Smooth muscle cell (in vitro differentiated cells): Measurements from ENCODE around the gene CWC27. TPM values are rescaled to one million over a fixed set of nuclear protein-coding genes. Genes with fewer than 3 reads are reported as not detected.

ENCODE experiments used
- DNase-seq: peaks from one replicate; lab custom pipeline; 2025; ENCODE audit not compliant: unreplicated experiment; lab: John Stamatoyannopoulos, UW
- H2AFZ ChIP-seq: fragments of 200-600 bp; sonication (generic); 2 replicates; pipeline ENCODE4 v1.6.0; 2016; ENCODE audit warnings: antibody characterized with exemption, low read depth, mild to moderate bottlenecking
- H3F3A ChIP-seq: fragments of 200-600 bp; sonication (generic); 2 replicates; pipeline ENCODE4 v1.6.0; 2017; ENCODE audit warnings: antibody characterized with exemption, low read depth
- H3K27ac ChIP-seq: fragments of 200-600 bp; sonication (generic); 2 replicates; pipeline ENCODE4 v1.5.1; 2016; ENCODE audit warnings: low read depth, mild to moderate bottlenecking
- H3K27me3 ChIP-seq: fragments of 200-600 bp; sonication (generic); 2 replicates; pipeline ENCODE4 v1.6.1; 2016; ENCODE audit warnings: low read depth, mild to moderate bottlenecking
- H3K36me3 ChIP-seq: fragments of 200-600 bp; sonication (generic); 2 replicates; pipeline ENCODE4 v1.5.1; 2016; ENCODE audit warnings: low read depth
- H3K4me1 ChIP-seq: fragments of 200-600 bp; sonication (generic); 2 replicates; pipeline ENCODE4 v1.5.1; 2016; ENCODE audit warnings: low read depth
- H3K4me2 ChIP-seq: fragments of 200-600 bp; sonication (generic); 2 replicates; pipeline ENCODE4 v1.6.0; 2016; ENCODE audit warnings: mild to moderate bottlenecking
- H3K4me3 ChIP-seq: fragments of 200-600 bp; sonication (generic); 2 replicates; pipeline ENCODE4 v1.5.1; 2016; ENCODE audit warnings: mild to moderate bottlenecking
- H3K79me2 ChIP-seq: fragments of 200-600 bp; sonication (generic); 2 replicates; pipeline ENCODE4 v1.6.0; 2016; ENCODE audit warnings: low read depth, mild to moderate bottlenecking
- H3K9ac ChIP-seq: fragments of 200-600 bp; sonication (generic); 2 replicates; pipeline ENCODE4 v1.6.0; 2016; ENCODE audit warnings: low read depth
- H3K9me3 ChIP-seq: fragments of 200-600 bp; sonication (generic); replicated peaks from 2 replicates; pipeline ENCODE4 v1.5.1; 2016; ENCODE audit warnings: low read depth
- H4K20me1 ChIP-seq: fragments of 200-600 bp; sonication (generic); 2 replicates; pipeline ENCODE4 v1.6.0; 2016; ENCODE audit warnings: low read depth
- WGBS: methylation state at CpG from one replicate; pipeline ENCODE4 v1.1.7; 2016; ENCODE audit warnings: low lambda C conversion rate; 5-methylcytosine and 5-hydroxymethylcytosine counted together
- polyA plus RNA-seq: library from polyadenylated mRNA; unstranded; fragments of >200 nt; fragmentation: Nextera tagmentation; extraction: Ambion mirVana; gene quantifications from 2 replicates; pipeline ENCODE4 v1.2.1, GENCODE V29; 2016
- total RNA-seq: library from RNA; depleted of rRNA; stranded (reverse); fragments of >200 nt; gene quantifications from 2 replicates; pipeline ENCODE4 v1.2.3, GENCODE V29; 2014
- TF ChIP-seq, protein P1 (sequence below): fragments of 200-600 bp; sonication (generic); IDR thresholded peaks from 2 replicates; pipeline ENCODE4 v1.5.1; 2017; ENCODE audit warnings: borderline replicate concordance, mild to moderate bottlenecking, antibody characterized with exemption; ENCODE audit not compliant: insufficient read depth, poor library complexity, severe bottlenecking

Gene CWC27
- total and polyA plus RNA-seq, 2 experiments from 2014 or later, result 34.6 to 40.8 TPM

DNA sequence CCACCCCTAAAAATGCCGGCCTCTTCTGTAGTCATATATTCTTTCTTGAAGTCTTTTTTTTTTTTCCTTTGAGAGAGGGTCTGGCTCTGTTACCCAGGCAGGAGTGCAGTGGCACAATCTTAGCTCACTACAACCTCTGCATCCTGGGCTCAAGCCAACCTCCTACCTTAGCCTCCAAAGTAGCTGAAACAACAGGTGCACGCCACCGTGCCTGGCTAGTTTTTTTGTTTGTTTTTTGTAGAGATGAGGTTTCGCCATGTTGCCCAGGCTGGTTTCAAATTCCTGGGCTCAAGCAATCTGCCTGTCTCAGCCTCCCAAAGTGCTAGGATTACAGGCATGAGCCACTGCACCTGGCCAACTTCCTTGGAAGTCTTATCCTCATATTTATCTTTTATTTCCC lies 19.3 kb upstream of the CWC27 start:
- 92% methylated on average over 4 of the region's 4 CpGs for WGBS
- H3K27me3 ChIP-seq, result no peaks in the 10 kb centered on the region
- H3K4me1 ChIP-seq, result no peaks in the 10 kb centered on the region
- H2AFZ ChIP-seq, result no peak overlapping the region
- TF ChIP-seq, protein P1, sequence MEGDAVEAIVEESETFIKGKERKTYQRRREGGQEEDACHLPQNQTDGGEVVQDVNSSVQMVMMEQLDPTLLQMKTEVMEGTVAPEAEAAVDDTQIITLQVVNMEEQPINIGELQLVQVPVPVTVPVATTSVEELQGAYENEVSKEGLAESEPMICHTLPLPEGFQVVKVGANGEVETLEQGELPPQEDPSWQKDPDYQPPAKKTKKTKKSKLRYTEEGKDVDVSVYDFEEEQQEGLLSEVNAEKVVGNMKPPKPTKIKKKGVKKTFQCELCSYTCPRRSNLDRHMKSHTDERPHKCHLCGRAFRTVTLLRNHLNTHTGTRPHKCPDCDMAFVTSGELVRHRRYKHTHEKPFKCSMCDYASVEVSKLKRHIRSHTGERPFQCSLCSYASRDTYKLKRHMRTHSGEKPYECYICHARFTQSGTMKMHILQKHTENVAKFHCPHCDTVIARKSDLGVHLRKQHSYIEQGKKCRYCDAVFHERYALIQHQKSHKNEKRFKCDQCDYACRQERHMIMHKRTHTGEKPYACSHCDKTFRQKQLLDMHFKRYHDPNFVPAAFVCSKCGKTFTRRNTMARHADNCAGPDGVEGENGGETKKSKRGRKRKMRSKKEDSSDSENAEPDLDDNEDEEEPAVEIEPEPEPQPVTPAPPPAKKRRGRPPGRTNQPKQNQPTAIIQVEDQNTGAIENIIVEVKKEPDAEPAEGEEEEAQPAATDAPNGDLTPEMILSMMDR, result no peak
- peaks cover 8% of the 10 kb centered on the region for H3K36me3 ChIP-seq
- H3K27ac ChIP-seq, result no peak overlapping the region
- DNase-seq, result no peak
- peaks cover 63% of the 10 kb centered on the region for H4K20me1 ChIP-seq
- H3K9me3 ChIP-seq, result no peaks in the 10 kb centered on the region
- H3K4me2 ChIP-seq, result no peak overlapping the region
- H3F3A ChIP-seq, result no peaks in the 10 kb centered on the region
- H3K9ac ChIP-seq, result no peak overlapping the region
- H3K79me2 ChIP-seq, result peaks cover 26% of the 10 kb centered on the region
- H3K4me3 ChIP-seq, result no peak overlapping the region

DNA sequence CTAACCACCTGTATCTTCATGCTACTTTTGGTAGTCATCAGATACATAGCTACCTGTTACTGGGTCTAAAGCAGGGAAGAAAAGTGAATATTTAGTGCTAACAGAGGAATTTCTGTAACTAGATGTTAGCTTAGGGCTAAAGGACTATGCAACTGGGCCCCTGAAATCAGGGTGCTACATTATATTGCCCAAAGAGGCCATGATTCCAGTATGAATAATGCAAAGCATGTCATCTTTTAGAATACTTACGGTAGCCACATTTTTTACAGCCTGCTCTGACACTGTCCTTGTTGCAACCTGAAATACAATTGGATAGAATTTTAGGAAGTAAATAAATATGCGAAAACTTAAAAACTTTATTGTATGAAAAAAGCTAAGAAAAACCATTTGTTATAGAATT lies 14.7 kb upstream of the CWC27 start:
- Histone ChIP-seq H3K27ac (no peak overlapping the region), H3K9ac (no peak overlapping the region), H4K20me1 (peaks cover 79% of the 10 kb centered on the region), H3K4me3 (no peak overlapping the region), H2AFZ (no peak overlapping the region), H3K4me2 (no peak overlapping the region), H3K9me3 (no peaks in the 10 kb centered on the region), H3K36me3 (peaks cover 8% of the 10 kb centered on the region), H3F3A (no peaks in the 10 kb centered on the region), H3K27me3 (no peaks in the 10 kb centered on the region), H3K79me2 (peaks cover 59% of the 10 kb centered on the region), H3K4me1 (peaks cover 5% of the 10 kb centered on the region)
- no peak for DNase-seq
- WGBS, result 98% methylated on average over 2 of the region's 2 CpGs
- TF ChIP-seq, protein P1, result no peak

DNA sequence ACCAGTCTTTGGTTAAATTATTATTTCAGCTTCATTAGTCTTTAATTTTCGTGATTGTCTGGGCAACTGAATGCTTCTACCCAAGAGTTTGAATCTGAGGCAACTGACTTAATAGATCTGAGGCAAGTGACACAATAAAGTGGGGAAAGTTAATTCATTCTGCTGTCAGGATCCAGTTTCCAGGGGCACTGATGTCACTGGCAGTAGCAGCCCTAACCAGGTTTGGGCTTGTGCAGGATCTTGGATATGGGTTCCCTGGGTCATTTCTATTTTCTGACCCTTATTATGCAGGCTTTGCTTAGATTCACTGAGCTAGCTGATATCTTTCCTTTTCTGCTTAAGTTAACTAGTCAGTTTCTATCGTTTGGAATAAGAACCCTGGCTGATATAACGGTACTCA lies 9.8 kb upstream of the CWC27 start:
- Histone ChIP-seq H3K79me2 (peaks cover 90% of the 10 kb centered on the region), H3K27me3 (no peaks in the 10 kb centered on the region), H3K36me3 (no peaks in the 10 kb centered on the region), H3K4me3 (no peak overlapping the region), H3K4me1 (peaks cover 36% of the 10 kb centered on the region), H3K27ac (no peak overlapping the region), H4K20me1 (peaks cover 94% of the 10 kb centered on the region), H3K4me2 (no peak overlapping the region), H3F3A (no peaks in the 10 kb centered on the region), H3K9me3 (no peaks in the 10 kb centered on the region), H2AFZ (no peak overlapping the region), H3K9ac (no peak overlapping the region)
- no peak for DNase-seq
- TF ChIP-seq, protein P1, result no peak
- 97% methylated on average over 3 of the region's 3 CpGs for WGBS

DNA sequence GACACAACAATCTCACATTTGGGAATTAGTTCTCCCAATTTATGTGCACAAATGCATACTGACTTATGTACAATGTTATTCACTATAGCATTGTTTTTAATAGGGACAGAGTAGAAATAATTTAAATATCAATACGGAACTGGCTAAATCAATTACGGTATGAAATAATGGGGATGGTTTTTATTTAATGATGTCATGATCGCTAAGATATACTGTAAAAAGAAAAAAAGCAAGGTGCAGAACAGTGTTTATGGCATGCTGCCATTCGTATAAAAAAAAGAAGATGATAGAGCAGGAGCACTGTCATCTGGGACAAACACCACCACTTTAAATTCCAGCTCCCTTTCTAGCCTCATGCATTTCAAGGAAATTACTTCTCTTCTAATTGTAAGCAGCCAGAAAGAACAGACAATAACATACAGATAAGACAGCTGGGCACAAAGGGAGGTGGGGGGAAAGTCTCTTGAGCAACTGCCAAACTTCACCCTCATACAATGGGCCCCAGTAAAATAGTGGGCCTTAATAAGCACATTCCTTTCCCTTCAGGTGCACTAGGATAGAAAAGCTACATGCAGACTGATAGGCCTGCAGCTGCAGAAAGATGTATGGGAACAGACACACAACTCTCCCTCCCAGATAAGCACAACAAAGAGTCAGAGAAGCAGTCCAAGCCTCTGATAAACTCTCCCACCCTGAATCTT lies 8.6 kb upstream of the CWC27 start:
- H3K27ac ChIP-seq, result no peak overlapping the region
- no peak overlapping the region for H3K4me2 ChIP-seq
- no peaks in the 10 kb centered on the region for H3K9me3 ChIP-seq
- peaks cover 98% of the 10 kb centered on the region for H3K79me2 ChIP-seq
- peaks cover 95% of the 10 kb centered on the region for H4K20me1 ChIP-seq
- H3K36me3 ChIP-seq, result no peaks in the 10 kb centered on the region
- WGBS, result 95% methylated on average over 4 of the region's 4 CpGs
- no peak for DNase-seq
- H3F3A ChIP-seq, result no peaks in the 10 kb centered on the region
- no peak overlapping the region for H2AFZ ChIP-seq
- H3K4me1 ChIP-seq, result peaks cover 36% of the 10 kb centered on the region
- H3K4me3 ChIP-seq, result no peak overlapping the region
- no peaks in the 10 kb centered on the region for H3K27me3 ChIP-seq
- TF ChIP-seq, protein P1, result no peak
- no peak overlapping the region for H3K9ac ChIP-seq
